SU-DHL-6 (cell line): ENCODE results near the gene AHCY.

ENCODE experiments used
- H2AFZ ChIP-seq: fragments of 200-600 bp; sonication (generic); 2 replicates; pipeline ENCODE4 v1.6.1; 2014; ENCODE audit warnings: low read depth, mild to moderate bottlenecking, moderate library complexity, mixed read lengths, antibody characterized with exemption, low read length; ENCODE audit not compliant: severe bottlenecking
- H3F3A ChIP-seq: fragments of 200-600 bp; shearing (Covaris generic); 2 replicates; pipeline ENCODE4 v1.6.0; 2016; ENCODE audit warnings: antibody characterized with exemption, mild to moderate bottlenecking; ENCODE audit not compliant: insufficient read depth
- H3K27ac ChIP-seq: fragments of 200-600 bp; sonication (generic); 2 replicates; pipeline ENCODE4 v1.5.1; 2016; ENCODE audit warnings: low read depth, mild to moderate bottlenecking, low read length, moderate library complexity, mixed read lengths
- H3K27me3 ChIP-seq: fragments of 200-600 bp; sonication (generic), shearing (Covaris generic); 2 replicates; pipeline ENCODE4 v1.6.0; 2014; ENCODE audit warnings: mild to moderate bottlenecking, low read length
- H3K36me3 ChIP-seq: fragments of 200-600 bp; sonication (generic); 2 replicates; pipeline ENCODE4 v1.6.1; 2014; ENCODE audit warnings: mild to moderate bottlenecking, low read length, mixed read lengths
- H3K4me2 ChIP-seq: fragments of 300-600, 200-600 bp; shearing (Covaris generic), sonication (generic); 2 replicates; pipeline ENCODE4 v1.6.0; 2014; ENCODE audit warnings: low read length, low read depth, mild to moderate bottlenecking; ENCODE audit not compliant: poor library complexity, severe bottlenecking
- H3K4me3 ChIP-seq: fragments of 200-600 bp; sonication (generic); 2 replicates; pipeline ENCODE4 v1.5.1; 2014; ENCODE audit warnings: antibody characterized with exemption, low read length, mild to moderate bottlenecking, mixed read lengths; ENCODE audit not compliant: insufficient read depth, poor library complexity, severe bottlenecking
- H3K79me2 ChIP-seq: fragments of 200-600 bp; sonication (generic); 2 replicates; pipeline ENCODE4 v1.6.1; 2014; ENCODE audit warnings: mild to moderate bottlenecking, low read length, moderate library complexity; ENCODE audit not compliant: insufficient read depth
- H3K9ac ChIP-seq: fragments of 200-600 bp; sonication (generic); 2 replicates; pipeline ENCODE4 v1.7.0; 2014; ENCODE audit warnings: mild to moderate bottlenecking, low read length
- H3K9me2 ChIP-seq: fragments of 200-600 bp; sonication (generic); replicated peaks from 2 replicates; pipeline ENCODE4 v1.6.1; 2014; ENCODE audit warnings: low read length; ENCODE audit not compliant: insufficient read depth
- H3K9me3 ChIP-seq: fragments of 200-600 bp; sonication (generic); 2 replicates; pipeline ENCODE4 v1.6.1; 2014; ENCODE audit warnings: low read length, mixed read lengths; ENCODE audit not compliant: insufficient read depth
- H4K20me1 ChIP-seq: fragments of 200-600 bp; sonication (generic); 2 replicates; pipeline ENCODE4 v1.6.1; 2014; ENCODE audit warnings: low read depth, mild to moderate bottlenecking, antibody characterized with exemption, low read length, moderate library complexity, mixed read lengths
- CTCF ChIP-seq: fragments of 200-600 bp; sonication (generic); IDR thresholded peaks from one replicate; pipeline ENCODE4 v1.5.1; 2017; ENCODE audit warnings: antibody characterized with exemption, mild to moderate bottlenecking, low read length, moderate library complexity; ENCODE audit not compliant: insufficient read depth, poor library complexity, severe bottlenecking
- EZH2phosphoT487 ChIP-seq: fragments of 200-600 bp; sonication (generic), shearing (Covaris generic); conservative IDR thresholded peaks from 2 replicates; pipeline ENCODE4 v1.6.1; 2018; ENCODE audit warnings: mild to moderate bottlenecking, antibody characterized with exemption, low read length, moderate library complexity, mixed read lengths

The AHCY gene

GRCh38 chr20:34233687-34234086 lies 69.5 kb downstream of the AHCY start:
- Histone ChIP-seq H2AFZ (no peak overlapping the region), H3K9me3 (0 out of 2 replicates have a peak, but pooled peaks cover 7% of the 10 kb centered on the region), H3K9ac (no peak overlapping the region), H3K4me3 (no peak overlapping the region), H3K79me2 (no peaks in the 10 kb centered on the region), H3K36me3 (no peaks in the 10 kb centered on the region), H3K27me3 (peaks cover 3% of the 10 kb centered on the region; the same call in 1 of the 2 replicates), H3K9me2 (no peaks in the 10 kb centered on the region), H3K4me2 (no peak overlapping the region), H3K27ac (no peak overlapping the region), H3F3A (no peaks in the 10 kb centered on the region), H4K20me1 (no peaks in the 10 kb centered on the region)
- TF ChIP-seq CTCF (no peak), EZH2phosphoT487 (no peak)

GRCh38 chr20:34232494-34233087 lies 70.6 kb downstream of the AHCY start:
- no peak overlapping the region for H3K4me2 ChIP-seq
- 0 out of 2 replicates have a peak, but pooled peaks cover 3% of the 10 kb centered on the region for H3K9me3 ChIP-seq
- TF ChIP-seq EZH2phosphoT487 (no peak), CTCF (no peak)
- no peaks in the 10 kb centered on the region for H4K20me1 ChIP-seq
- H3K36me3 ChIP-seq: no peaks in the 10 kb centered on the region
- no peaks in the 10 kb centered on the region for H3F3A ChIP-seq
- peaks cover 3% of the 10 kb centered on the region; the same call in 1 of the 2 replicates for H3K27me3 ChIP-seq
- H3K4me3 ChIP-seq: no peak overlapping the region
- H3K9ac ChIP-seq: no peak overlapping the region
- no peaks in the 10 kb centered on the region for H3K79me2 ChIP-seq
- no peak overlapping the region for H3K27ac ChIP-seq
- H2AFZ ChIP-seq: no peak overlapping the region
- H3K9me2 ChIP-seq: no peaks in the 10 kb centered on the region

DNA sequence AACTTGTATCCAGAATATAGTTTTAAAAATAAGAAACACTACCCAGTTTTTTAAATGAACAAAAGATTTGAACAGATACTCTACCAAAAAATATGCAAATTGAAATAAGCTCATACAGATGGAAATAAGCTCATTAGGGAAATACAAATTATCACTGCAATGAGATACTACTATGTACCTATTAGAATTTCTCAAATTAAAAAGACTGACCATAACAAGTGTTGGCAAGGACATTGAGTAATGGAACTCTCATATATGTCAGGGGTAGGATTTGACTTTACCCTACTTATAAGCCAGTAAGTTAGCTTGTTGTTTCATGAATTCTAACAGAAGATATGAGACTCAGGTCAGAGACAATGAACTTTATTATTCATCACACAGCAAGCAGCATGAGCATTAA lies 71.5 kb downstream of the AHCY start:
- Histone ChIP-seq H3K27ac (no peak overlapping the region), H3K4me3 (no peak overlapping the region), H2AFZ (no peak overlapping the region), H3K9me3 (no peaks in the 10 kb centered on the region), H3F3A (no peaks in the 10 kb centered on the region), H3K79me2 (no peaks in the 10 kb centered on the region), H3K27me3 (no peaks in the 10 kb centered on the region), H3K4me2 (no peak overlapping the region), H3K9me2 (no peaks in the 10 kb centered on the region), H3K36me3 (no peaks in the 10 kb centered on the region), H4K20me1 (no peaks in the 10 kb centered on the region), H3K9ac (no peak overlapping the region)
- no peak for TF ChIP-seq EZH2phosphoT487
- no peak for TF ChIP-seq CTCF
